MM.1S (cell line): Measurements from ENCODE around the gene PDIA6.
"Not testable (repeated sequence)": the region's sequence is repeated elsewhere in the genome, so short reads cannot be mapped to it uniquely, and the experiment has no call there.

Experiments used
- DNase-seq: peaks from one replicate; pipeline ENCODE4 v3.0.0-alpha.2; 2015
- H2AFZ ChIP-seq: fragments of 300-600 bp; sonication (generic); 2 replicates; pipeline ENCODE4 v1.6.0; 2016; ENCODE audit warnings: antibody characterized with exemption, low read length
- H3F3A ChIP-seq: fragments of 300-600 bp; sonication (generic); 2 replicates; pipeline ENCODE4 v1.6.1; 2016; ENCODE audit warnings: mild to moderate bottlenecking, antibody characterized with exemption, low read length, moderate library complexity, mixed read lengths; ENCODE audit not compliant: insufficient read depth
- H3K27ac ChIP-seq: fragments of 300-600 bp; sonication (generic); 2 replicates; pipeline ENCODE4 v1.5.1; 2016; ENCODE audit warnings: mild to moderate bottlenecking, low read length
- H3K27me3 ChIP-seq: fragments of 300-600 bp; sonication (generic); replicated peaks from 2 replicates; pipeline ENCODE4 v1.6.0; 2016; ENCODE audit warnings: low read length; ENCODE audit not compliant: insufficient read depth
- H3K36me3 ChIP-seq: fragments of 300-600 bp; sonication (generic); replicated peaks from 2 replicates; pipeline ENCODE4 v1.6.1; 2016; ENCODE audit warnings: mild to moderate bottlenecking, low read length, mixed read lengths; ENCODE audit not compliant: insufficient read depth
- H3K4me1 ChIP-seq: fragments of 300-600 bp; sonication (generic); 2 replicates; pipeline ENCODE4 v1.6.1; 2016; ENCODE audit warnings: low read length, mixed read lengths
- H3K4me2 ChIP-seq: fragments of 300-600 bp; sonication (generic); 2 replicates; pipeline ENCODE4 v1.6.0; 2016; ENCODE audit warnings: low read depth, low read length
- H3K4me3 ChIP-seq: fragments of 300-600 bp; sonication (generic); 2 replicates; pipeline ENCODE4 v1.5.1; 2016; ENCODE audit warnings: low read length, mixed read lengths
- H3K79me2 ChIP-seq: fragments of 300-600 bp; sonication (generic); 2 replicates; pipeline ENCODE4 v1.6.1; 2016; ENCODE audit warnings: mixed run types, low read length, mixed read lengths
- H3K9ac ChIP-seq: fragments of 300-600 bp; sonication (generic); 2 replicates; pipeline ENCODE4 v1.6.1; 2016; ENCODE audit warnings: low read length, mixed read lengths
- H3K9me2 ChIP-seq: fragments of 300-600 bp; sonication (generic); replicated peaks from 2 replicates; pipeline ENCODE4 v1.6.1; 2016; ENCODE audit warnings: mild to moderate bottlenecking, low read length, mixed read lengths; ENCODE audit not compliant: insufficient read depth
- H3K9me3 ChIP-seq: fragments of 300-600 bp; sonication (generic); replicated peaks from 2 replicates; pipeline ENCODE4 v1.6.1; 2016; ENCODE audit warnings: mild to moderate bottlenecking, low read length, mixed read lengths; ENCODE audit not compliant: insufficient read depth
- H4K20me1 ChIP-seq: fragments of 300-600 bp; sonication (generic); 2 replicates; pipeline ENCODE4 v1.6.1; 2016; ENCODE audit warnings: mild to moderate bottlenecking, low read length, moderate library complexity, mixed read lengths; ENCODE audit not compliant: insufficient read depth
- EZH2 ChIP-seq: fragments of 300-600 bp; sonication (generic); optimal IDR thresholded peaks from 2 replicates; pipeline ENCODE3; 2017; ENCODE audit warnings: low read depth, mild to moderate bottlenecking, antibody characterized with exemption, low read length, mixed read lengths
- EZH2phosphoT487 ChIP-seq: fragments of 300-600 bp; sonication (generic); IDR thresholded peaks from 2 replicates; pipeline ENCODE4 v1.6.1; 2018; ENCODE audit warnings: antibody characterized with exemption, low read length
- TF ChIP-seq, protein P1 (sequence below): fragments of 300-600 bp; sonication (generic); IDR thresholded peaks from 2 replicates; pipeline ENCODE4 v1.5.1; 2016; ENCODE audit warnings: antibody characterized with exemption, low read length, mixed read lengths

The PDIA6 gene

DNA sequence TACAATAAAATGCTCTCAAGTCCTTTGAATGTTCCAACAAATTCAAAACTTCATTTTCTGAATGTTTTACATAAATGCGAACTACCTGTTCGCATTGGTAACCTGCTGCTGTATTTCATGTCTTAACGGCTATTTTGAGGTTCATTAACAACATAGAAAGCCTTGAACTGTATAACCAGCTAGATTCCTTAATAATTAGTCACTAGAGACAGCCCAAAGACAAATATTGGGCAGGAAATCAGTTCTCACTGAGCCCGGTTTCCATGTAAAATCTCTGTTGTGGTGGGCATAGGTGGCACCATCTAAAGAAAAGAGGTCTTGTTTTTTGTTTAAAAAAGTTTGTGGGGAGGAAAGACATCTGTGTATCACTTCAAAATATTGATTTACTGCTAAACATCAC lies 29.2 kb downstream of the PDIA6 start:
- no peaks in the 10 kb centered on the region for H3K4me1 ChIP-seq
- peaks cover 40% of the 10 kb centered on the region for H3K79me2 ChIP-seq
- H3K4me2 ChIP-seq = no peak overlapping the region
- no peak overlapping the region for H3K9ac ChIP-seq
- no peak overlapping the region for H3K27ac ChIP-seq
- peaks cover 40% of the 10 kb centered on the region for H3K36me3 ChIP-seq
- H3K9me2 ChIP-seq = no peaks in the 10 kb centered on the region
- TF ChIP-seq EZH2 (no peak), EZH2phosphoT487 (no peak)
- TF ChIP-seq, protein P1, sequence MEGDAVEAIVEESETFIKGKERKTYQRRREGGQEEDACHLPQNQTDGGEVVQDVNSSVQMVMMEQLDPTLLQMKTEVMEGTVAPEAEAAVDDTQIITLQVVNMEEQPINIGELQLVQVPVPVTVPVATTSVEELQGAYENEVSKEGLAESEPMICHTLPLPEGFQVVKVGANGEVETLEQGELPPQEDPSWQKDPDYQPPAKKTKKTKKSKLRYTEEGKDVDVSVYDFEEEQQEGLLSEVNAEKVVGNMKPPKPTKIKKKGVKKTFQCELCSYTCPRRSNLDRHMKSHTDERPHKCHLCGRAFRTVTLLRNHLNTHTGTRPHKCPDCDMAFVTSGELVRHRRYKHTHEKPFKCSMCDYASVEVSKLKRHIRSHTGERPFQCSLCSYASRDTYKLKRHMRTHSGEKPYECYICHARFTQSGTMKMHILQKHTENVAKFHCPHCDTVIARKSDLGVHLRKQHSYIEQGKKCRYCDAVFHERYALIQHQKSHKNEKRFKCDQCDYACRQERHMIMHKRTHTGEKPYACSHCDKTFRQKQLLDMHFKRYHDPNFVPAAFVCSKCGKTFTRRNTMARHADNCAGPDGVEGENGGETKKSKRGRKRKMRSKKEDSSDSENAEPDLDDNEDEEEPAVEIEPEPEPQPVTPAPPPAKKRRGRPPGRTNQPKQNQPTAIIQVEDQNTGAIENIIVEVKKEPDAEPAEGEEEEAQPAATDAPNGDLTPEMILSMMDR = no peak
- H4K20me1 ChIP-seq = no peaks in the 10 kb centered on the region; the same call in 1 of the 2 replicates
- 0 out of 2 replicates have a peak, but pooled peaks cover 3% of the 10 kb centered on the region for H3F3A ChIP-seq
- DNase-seq = no peak
- H3K4me3 ChIP-seq = no peak overlapping the region
- no peak overlapping the region for H2AFZ ChIP-seq
- no peaks in the 10 kb centered on the region for H3K9me3 ChIP-seq
- H3K27me3 ChIP-seq = no peaks in the 10 kb centered on the region

DNA sequence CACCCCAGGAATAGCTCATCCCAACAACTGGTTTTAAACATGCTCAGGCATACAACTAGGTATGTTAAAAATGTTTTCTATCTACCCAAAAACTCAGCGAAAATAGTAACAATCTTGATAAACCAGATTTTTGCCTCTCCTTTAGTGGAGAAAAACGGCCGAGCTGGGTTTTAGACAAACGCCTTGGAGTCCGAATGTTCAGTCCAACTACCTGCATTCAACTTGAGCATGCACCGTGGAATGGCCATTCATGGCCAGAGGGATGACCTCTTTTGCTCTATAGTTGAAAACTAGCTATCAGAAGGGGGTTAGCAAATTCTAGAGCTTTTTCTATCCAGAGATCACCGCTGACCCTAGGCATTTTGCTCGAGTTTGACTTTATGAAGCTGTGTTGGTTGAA lies 30.8 kb downstream of the PDIA6 start:
- Histone ChIP-seq H4K20me1 (no peaks in the 10 kb centered on the region; the same call in 1 of the 2 replicates), H3K27me3 (no peaks in the 10 kb centered on the region), H3K4me1 (no peaks in the 10 kb centered on the region), H3K9ac (no peak overlapping the region), H3K9me2 (no peaks in the 10 kb centered on the region), H3K79me2 (peaks cover 26% of the 10 kb centered on the region), H3K4me2 (no peak overlapping the region), H3K27ac (no peak overlapping the region), H3K36me3 (peaks cover 30% of the 10 kb centered on the region), H3K9me3 (no peaks in the 10 kb centered on the region), H2AFZ (no peak overlapping the region), H3K4me3 (no peak overlapping the region), H3F3A (0 out of 2 replicates have a peak, but pooled peaks cover 3% of the 10 kb centered on the region)
- DNase-seq = no peak
- no peak for TF ChIP-seq EZH2phosphoT487
- TF ChIP-seq, protein P1 = no peak
- no peak for TF ChIP-seq EZH2

DNA sequence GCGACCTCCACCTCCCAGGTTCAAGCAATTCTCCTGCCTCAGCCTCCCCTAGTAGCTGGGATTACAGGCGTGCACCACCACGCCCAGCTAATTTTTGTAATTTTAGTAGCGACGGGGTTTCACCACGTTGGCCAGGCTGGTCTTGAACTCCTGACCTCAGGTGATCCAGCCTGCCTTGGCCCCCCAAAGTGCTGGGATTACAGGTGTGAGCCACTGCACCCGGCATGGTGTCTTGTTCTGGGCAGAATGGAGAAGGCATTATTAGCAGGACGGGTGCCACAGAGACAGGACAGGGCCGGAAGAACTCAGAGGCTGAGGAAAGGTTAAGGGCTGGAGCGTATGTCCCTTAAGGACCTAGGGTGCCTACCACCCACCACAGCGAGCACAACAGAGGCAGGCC lies 31.8 kb downstream of the PDIA6 start:
- DNase-seq, H3K4me1 ChIP-seq, H3K9me3 ChIP-seq, H3K4me2 ChIP-seq, H3K4me3 ChIP-seq, H3F3A ChIP-seq, H3K9me2 ChIP-seq, H4K20me1 ChIP-seq, H3K27ac ChIP-seq, H2AFZ ChIP-seq, H3K9ac ChIP-seq, H3K27me3 ChIP-seq: not testable (repeated sequence)
- peaks cover 20% of the 10 kb centered on the region; the same call in 1 of the 2 replicates for H3K79me2 ChIP-seq
- H3K36me3 ChIP-seq = peaks cover 24% of the 10 kb centered on the region

DNA sequence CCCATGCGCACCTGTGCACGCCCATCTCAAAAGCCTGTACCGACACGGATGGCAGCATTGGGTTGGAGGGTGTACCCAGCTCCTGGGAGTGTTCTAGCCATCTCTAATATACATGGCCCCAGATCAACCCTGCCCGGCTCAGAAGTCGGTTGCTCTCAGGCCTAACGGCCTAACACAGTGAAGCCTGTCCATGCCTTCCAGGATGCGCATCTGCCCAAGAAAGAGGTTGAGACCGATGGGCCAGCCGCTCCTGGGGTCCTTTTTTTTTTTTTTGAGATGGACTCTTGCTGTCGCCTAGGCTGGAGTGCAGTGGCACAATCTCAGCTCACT lies 32.1 kb downstream of the PDIA6 start:
- no peak for DNase-seq
- Histone ChIP-seq H3K4me1 (no peaks in the 10 kb centered on the region), H3K9me2 (no peaks in the 10 kb centered on the region), H3K9me3 (no peaks in the 10 kb centered on the region), H3F3A (0 out of 2 replicates have a peak, but pooled peaks cover 3% of the 10 kb centered on the region), H3K36me3 (peaks cover 21% of the 10 kb centered on the region), H3K27ac (no peak overlapping the region), H3K4me2 (no peak overlapping the region), H3K9ac (no peak overlapping the region), H4K20me1 (no peaks in the 10 kb centered on the region), H3K4me3 (no peak overlapping the region), H3K79me2 (peaks cover 17% of the 10 kb centered on the region; the same call in 1 of the 2 replicates), H3K27me3 (no peaks in the 10 kb centered on the region), H2AFZ (no peak overlapping the region)
- TF ChIP-seq EZH2phosphoT487 (no peak), EZH2 (no peak)
- TF ChIP-seq, protein P1 = no peak
